Ovary (tissue), 3 donors: ENCODE data around the gene ADGRG1.

Experiments used
- EP300 ChIP-seq: sonication (generic); formaldehyde crosslinking; IDR thresholded peaks from one replicate; pipeline ENCODE4 v1.6.1; 2017; ENCODE audit warnings: antibody characterized with exemption
- POLR2A ChIP-seq: fragments of 450-650 bp; IDR thresholded peaks from one replicate; pipeline ENCODE4 v1.6.1; 2017; ENCODE audit warnings: antibody characterized with exemption, mild to moderate bottlenecking, moderate library complexity
- TF ChIP-seq, protein P1 (sequence below), 3 donors: fragments of 450-650 bp in 2 of 3; fragments of 200-600 bp in 1 of 3; IDR thresholded peaks; one replicate each; pipeline versions ENCODE4 v1.5.1 to v1.8.0; 2016 to 2022; ENCODE audit warnings: antibody characterized with exemption in 3 of 3, mild to moderate bottlenecking in 1 of 3
- donor health status: DM: no; HTN: no; CAD: no.

DNA sequence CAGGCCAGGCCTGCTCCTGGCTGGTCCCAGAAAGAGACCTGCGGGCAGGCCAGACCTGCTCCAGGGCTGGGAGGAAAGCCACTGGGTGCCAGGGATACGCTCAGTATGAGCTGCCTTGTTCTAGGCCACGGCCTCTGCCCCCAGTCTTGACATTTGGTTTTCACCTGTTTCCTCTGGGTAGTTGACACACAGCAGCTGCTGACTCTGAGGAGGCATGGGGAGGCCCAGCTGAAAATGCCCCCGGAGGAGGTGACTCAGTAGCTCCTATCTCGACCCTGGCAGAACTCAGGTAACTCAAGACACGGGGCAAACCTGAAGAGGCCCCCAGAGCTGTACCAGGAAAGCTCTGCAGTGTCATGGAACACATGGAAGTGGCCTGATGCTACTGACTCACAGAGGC, 13.9 kb upstream of the ADGRG1 start:
- TF ChIP-seq, protein P1, sequence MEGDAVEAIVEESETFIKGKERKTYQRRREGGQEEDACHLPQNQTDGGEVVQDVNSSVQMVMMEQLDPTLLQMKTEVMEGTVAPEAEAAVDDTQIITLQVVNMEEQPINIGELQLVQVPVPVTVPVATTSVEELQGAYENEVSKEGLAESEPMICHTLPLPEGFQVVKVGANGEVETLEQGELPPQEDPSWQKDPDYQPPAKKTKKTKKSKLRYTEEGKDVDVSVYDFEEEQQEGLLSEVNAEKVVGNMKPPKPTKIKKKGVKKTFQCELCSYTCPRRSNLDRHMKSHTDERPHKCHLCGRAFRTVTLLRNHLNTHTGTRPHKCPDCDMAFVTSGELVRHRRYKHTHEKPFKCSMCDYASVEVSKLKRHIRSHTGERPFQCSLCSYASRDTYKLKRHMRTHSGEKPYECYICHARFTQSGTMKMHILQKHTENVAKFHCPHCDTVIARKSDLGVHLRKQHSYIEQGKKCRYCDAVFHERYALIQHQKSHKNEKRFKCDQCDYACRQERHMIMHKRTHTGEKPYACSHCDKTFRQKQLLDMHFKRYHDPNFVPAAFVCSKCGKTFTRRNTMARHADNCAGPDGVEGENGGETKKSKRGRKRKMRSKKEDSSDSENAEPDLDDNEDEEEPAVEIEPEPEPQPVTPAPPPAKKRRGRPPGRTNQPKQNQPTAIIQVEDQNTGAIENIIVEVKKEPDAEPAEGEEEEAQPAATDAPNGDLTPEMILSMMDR (IDR thresholded peaks at IDR 0.05): no peak
- TF ChIP-seq EP300 (no peak), POLR2A (no peak)
